ENCODE results near the gene LONRF3.

GRCh38 chrX:118945921-118946320, 28.5 kb upstream of the LONRF3 start:
- TF ChIP-seq EZH2 (IDR thresholded peaks at IDR 0.05; ENCODE audit: borderline replicate concordance, insufficient read depth, low read depth, low read length, poor library complexity, severe bottlenecking) (no peak), CTCF (IDR thresholded peaks at IDR 0.05) (no peak)
